ENCODE data around the gene SPATS2.

The SPATS2 gene

DNA sequence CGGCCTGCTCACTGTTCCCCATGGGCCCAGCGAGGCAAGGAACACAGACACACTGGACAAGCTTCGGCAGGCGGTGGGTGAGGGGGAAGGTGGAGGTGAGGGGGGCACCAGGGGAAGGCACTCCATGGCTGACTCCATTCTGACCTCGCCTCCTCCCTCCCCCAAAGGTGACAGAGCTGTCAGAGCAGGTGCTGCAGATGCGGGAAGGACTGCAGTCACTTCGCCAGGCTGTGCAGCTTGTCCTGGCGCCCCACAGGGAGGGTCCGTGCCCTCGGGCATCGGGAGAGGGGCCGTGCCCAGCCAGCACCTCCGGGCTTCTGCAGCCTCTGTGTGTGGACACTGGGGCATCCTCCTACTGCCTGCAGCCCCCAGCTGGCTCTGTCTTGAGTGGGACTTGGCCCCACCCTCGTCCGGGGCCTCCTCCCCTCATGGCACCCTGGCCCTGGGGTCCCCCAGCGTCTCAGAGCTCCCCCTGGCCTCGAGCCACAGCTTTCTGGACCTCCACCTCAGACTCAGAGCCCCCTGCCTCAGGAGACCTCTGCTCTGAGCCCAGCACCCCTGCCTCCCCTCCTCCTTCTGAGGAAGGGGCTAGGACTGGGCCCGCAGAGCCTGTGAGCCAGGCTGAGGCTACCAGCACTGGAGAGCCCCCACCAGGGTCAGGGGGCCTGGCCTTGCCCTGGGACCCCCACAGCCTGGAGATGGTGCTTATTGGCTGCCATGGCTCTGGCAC is 190.1 kb downstream of the SPATS2 start:
- DNase-seq (ENCODE audit: low read depth): no peak
- TF ChIP-seq, protein P1, sequence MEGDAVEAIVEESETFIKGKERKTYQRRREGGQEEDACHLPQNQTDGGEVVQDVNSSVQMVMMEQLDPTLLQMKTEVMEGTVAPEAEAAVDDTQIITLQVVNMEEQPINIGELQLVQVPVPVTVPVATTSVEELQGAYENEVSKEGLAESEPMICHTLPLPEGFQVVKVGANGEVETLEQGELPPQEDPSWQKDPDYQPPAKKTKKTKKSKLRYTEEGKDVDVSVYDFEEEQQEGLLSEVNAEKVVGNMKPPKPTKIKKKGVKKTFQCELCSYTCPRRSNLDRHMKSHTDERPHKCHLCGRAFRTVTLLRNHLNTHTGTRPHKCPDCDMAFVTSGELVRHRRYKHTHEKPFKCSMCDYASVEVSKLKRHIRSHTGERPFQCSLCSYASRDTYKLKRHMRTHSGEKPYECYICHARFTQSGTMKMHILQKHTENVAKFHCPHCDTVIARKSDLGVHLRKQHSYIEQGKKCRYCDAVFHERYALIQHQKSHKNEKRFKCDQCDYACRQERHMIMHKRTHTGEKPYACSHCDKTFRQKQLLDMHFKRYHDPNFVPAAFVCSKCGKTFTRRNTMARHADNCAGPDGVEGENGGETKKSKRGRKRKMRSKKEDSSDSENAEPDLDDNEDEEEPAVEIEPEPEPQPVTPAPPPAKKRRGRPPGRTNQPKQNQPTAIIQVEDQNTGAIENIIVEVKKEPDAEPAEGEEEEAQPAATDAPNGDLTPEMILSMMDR (IDR thresholded peaks at IDR 0.05; ENCODE audit: control insufficient read depth, extremely low read depth, insufficient read depth): no peak
- H3K4me3 ChIP-seq (ENCODE audit: low read depth, low read length): no peak overlapping the region

GRCh38 chr12:49557917-49558215 is 190.6 kb downstream of the SPATS2 start:
- DNase-seq (ENCODE audit: low read depth): no peak
- TF ChIP-seq, protein P1 (IDR thresholded peaks at IDR 0.05; ENCODE audit: control insufficient read depth, extremely low read depth, insufficient read depth): peak; percentile 33
- H3K4me3 ChIP-seq (ENCODE audit: low read depth, low read length): no peak overlapping the region

DNA sequence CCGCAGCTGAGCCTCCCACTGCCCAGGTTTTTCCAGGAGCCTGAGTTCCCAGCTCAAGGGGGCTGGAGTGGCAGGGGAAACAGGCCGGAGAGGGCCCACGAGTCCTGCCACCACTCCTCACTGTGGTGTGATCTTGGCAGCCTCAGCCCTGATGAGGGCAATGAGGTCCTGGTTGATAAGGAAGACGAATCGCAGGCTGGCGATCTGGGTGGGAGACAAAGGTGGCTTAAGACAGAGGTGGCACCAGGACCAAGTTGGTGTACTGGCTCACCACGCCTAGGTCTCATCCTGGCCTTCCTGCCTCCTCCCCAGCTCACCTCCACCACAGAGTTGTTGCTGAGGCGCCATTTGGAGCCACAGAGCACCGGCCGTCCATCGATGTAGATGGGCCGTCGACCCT is 191.3 kb downstream of the SPATS2 start:
- TF ChIP-seq, protein P1 (IDR thresholded peaks at IDR 0.05; ENCODE audit: control insufficient read depth, extremely low read depth, insufficient read depth): no peak
- H3K4me3 ChIP-seq (ENCODE audit: low read depth, low read length): no peak overlapping the region
- no peak for DNase-seq (ENCODE audit: low read depth)

- no peak overlapping the region for H3K4me3 ChIP-seq (ENCODE audit: low read depth, low read length)
- DNase-seq (ENCODE audit: low read depth): no peak
- TF ChIP-seq, protein P1 (IDR thresholded peaks at IDR 0.05; ENCODE audit: control insufficient read depth, extremely low read depth, insufficient read depth): no peak
Measured at GRCh38 chr12:49559011-49559675, 191.9 kb downstream of the SPATS2 start.

GRCh38 chr12:49560695-49561094 is 193.4 kb downstream of the SPATS2 start:
- TF ChIP-seq, protein P1 (IDR thresholded peaks at IDR 0.05; ENCODE audit: control insufficient read depth, extremely low read depth, insufficient read depth): no peak

DNA sequence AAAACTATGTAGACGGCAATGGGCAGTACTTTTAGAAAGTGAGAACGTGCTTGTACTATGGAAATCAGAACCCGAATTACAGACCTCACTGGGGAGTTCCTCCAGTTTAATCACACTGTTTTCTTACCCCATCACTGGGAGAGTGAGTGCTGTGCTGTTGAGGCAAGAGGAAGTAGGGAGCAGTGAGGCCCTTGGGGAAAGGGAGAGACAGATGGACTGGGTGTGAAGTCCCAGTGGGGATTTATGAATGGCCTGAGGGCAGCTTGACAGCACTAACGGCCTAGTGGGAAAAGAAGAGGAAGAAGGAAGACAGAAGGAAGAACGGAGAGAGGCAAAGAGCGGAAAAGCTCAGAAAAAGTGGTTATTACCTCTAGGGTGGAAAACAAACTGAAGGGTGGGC is 195.0 kb downstream of the SPATS2 start:
- TF ChIP-seq, protein P1 (IDR thresholded peaks at IDR 0.05; ENCODE audit: control insufficient read depth, extremely low read depth, insufficient read depth): no peak
- no peak overlapping the region for H3K4me3 ChIP-seq (ENCODE audit: low read depth, low read length)
- DNase-seq (ENCODE audit: low read depth): no peak

More at GRCh38 chr12:49560695-49561094, 193.4 kb downstream of the SPATS2 start:
- no peak overlapping the region for H3K4me3 ChIP-seq (ENCODE audit: low read depth, low read length)
- no peak for DNase-seq (ENCODE audit: low read depth)

Data from LNCaP clone FGC (cell line).